Vagina (tissue), 2 donors: ENCODE results near the gene SLC9A5. TPM values are rescaled to one million over a fixed set of nuclear protein-coding genes. Genes with fewer than 3 reads are reported as not detected.

Source experiments
- DNase-seq, 2 donors: peaks; one replicate each; pipeline ENCODE4 v3.0.0-alpha.2; 2017; ENCODE audit errors: extremely low spot score in 2 of 2
- H3K27ac ChIP-seq: fragments of 200-600 bp; sonication (generic); one replicate; pipeline ENCODE4 v1.5.1; 2019
- H3K27me3 ChIP-seq: fragments of 200-600 bp; sonication (generic); one replicate; pipeline ENCODE4 v1.5.1; 2019
- H3K36me3 ChIP-seq, 2 donors: fragments of 200-600 bp; sonication (generic); one replicate each; pipeline ENCODE4 v1.5.1; 2017 to 2019
- H3K4me1 ChIP-seq: fragments of 200-600 bp; sonication (generic); one replicate; pipeline ENCODE4 v1.5.1; 2019
- H3K4me3 ChIP-seq, 2 donors: fragments of 200-600 bp; sonication (generic); 1 replicate in 1 of 2; 2 replicates in 1 of 2; pipeline ENCODE4 v1.5.1; 2016 to 2019
- H3K9me3 ChIP-seq: fragments of 200-600 bp; sonication (generic); one replicate; pipeline ENCODE4 v1.5.1; 2019
- POLR2A ChIP-seq, 2 donors: fragments of 450-650 bp; IDR thresholded peaks; one replicate each; pipeline ENCODE4 v1.6.1; 2017; ENCODE audit warnings: antibody characterized with exemption in 2 of 2, mild to moderate bottlenecking in 2 of 2, moderate library complexity in 2 of 2
- POLR2AphosphoS5 ChIP-seq, 2 donors: sonication (generic); formaldehyde crosslinking; IDR thresholded peaks; one replicate each; pipeline ENCODE4 v1.9.0; 2017; ENCODE audit warnings: antibody characterized with exemption in 2 of 2, mild to moderate bottlenecking in 2 of 2, low read depth in 1 of 2; ENCODE audit not compliant: insufficient read depth in 1 of 2
- intact Hi-C: fragments of 100-400 bp; cut with DNase I; formaldehyde crosslinking; loops from one replicate; pipeline ENCODE4 v1.15.1; 2023
- total RNA-seq: library from RNA; depleted of rRNA; stranded (reverse); fragments of >200 nt; gene quantifications from one replicate; pipeline ENCODE4 v1.2.3, GENCODE V29; 2016
- TF ChIP-seq, protein P1 (sequence below), 3 experiments: fragments of 450-650 bp in 2 of 3; fragments of 200-600 bp in 1 of 3; sonication (generic) in 1 of 3; IDR thresholded peaks; one replicate each; pipeline ENCODE4 v1.5.1; 2017 to 2019; ENCODE audit warnings: antibody characterized with exemption in 3 of 3, mild to moderate bottlenecking in 2 of 3, moderate library complexity in 2 of 3

SLC9A5 gene
- total RNA-seq, 1 donor from 2014 or later = 0.49 TPM

DNA sequence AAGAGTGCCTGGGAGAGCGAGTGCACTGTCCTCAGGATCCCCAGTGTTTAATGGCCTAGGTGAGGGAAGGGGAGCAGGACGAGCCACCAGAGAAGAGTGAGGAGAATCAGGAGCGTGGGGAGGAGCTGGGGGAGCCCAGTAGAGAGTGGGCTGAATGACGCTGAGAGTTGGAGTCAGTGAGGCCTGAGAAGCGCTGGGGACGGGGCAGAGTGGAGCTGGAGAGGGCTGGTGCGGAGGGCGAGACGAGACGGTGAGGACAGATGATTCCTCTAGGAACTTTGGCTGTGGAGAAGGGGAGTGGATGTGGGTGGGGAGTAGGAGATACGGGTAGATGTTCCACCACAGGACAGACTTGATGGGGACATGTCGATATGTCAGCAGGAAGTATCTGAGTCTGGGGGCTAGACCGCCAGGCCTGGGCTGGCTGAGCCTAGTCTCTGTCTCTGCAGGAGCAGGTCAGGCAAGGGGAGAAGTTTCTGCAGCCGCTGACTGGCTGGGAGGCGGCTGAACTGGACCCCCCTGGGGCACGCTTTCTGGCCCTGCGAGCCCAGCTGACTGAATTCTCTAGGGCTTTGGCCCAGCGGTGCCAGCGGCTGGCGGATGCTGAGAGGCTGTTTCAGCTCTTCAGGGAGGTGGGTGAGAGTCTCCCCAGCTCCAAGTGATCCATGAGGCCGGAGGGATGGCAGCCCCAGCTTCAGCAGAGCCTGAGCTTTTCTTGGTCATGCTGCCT is 35.2 kb downstream of the SLC9A5 start:
- Histone ChIP-seq H3K27ac (no peak overlapping the region), H3K9me3 (no peaks in the 10 kb centered on the region), H3K27me3 (no peaks in the 10 kb centered on the region), H3K4me3 (no peak overlapping the region), H3K36me3 (no peaks in the 10 kb centered on the region), H3K4me1 (peaks cover 4% of the 10 kb centered on the region)
- DNase-seq = no peak
- intact Hi-C loops = no loop called here
- TF ChIP-seq, protein P1, sequence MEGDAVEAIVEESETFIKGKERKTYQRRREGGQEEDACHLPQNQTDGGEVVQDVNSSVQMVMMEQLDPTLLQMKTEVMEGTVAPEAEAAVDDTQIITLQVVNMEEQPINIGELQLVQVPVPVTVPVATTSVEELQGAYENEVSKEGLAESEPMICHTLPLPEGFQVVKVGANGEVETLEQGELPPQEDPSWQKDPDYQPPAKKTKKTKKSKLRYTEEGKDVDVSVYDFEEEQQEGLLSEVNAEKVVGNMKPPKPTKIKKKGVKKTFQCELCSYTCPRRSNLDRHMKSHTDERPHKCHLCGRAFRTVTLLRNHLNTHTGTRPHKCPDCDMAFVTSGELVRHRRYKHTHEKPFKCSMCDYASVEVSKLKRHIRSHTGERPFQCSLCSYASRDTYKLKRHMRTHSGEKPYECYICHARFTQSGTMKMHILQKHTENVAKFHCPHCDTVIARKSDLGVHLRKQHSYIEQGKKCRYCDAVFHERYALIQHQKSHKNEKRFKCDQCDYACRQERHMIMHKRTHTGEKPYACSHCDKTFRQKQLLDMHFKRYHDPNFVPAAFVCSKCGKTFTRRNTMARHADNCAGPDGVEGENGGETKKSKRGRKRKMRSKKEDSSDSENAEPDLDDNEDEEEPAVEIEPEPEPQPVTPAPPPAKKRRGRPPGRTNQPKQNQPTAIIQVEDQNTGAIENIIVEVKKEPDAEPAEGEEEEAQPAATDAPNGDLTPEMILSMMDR (IDR thresholded peaks at IDR 0.05) = no peak
- TF ChIP-seq POLR2A (IDR thresholded peaks at IDR 0.05) (no peak), POLR2AphosphoS5 (IDR thresholded peaks at IDR 0.05; ENCODE audit: insufficient read depth in 1 of 2, low read depth in 1 of 2) (no peak)

GRCh38 chr16:67284699-67285646 is 36.2 kb downstream of the SLC9A5 start:
- H3K27ac ChIP-seq = no peak overlapping the region
- no peak for TF ChIP-seq POLR2A (IDR thresholded peaks at IDR 0.05)
- TF ChIP-seq, protein P1 (IDR thresholded peaks at IDR 0.05) = no peak
- no peak for TF ChIP-seq POLR2AphosphoS5 (IDR thresholded peaks at IDR 0.05; ENCODE audit: insufficient read depth in 1 of 2, low read depth in 1 of 2)
- no peaks in the 10 kb centered on the region for H3K4me1 ChIP-seq
- H3K9me3 ChIP-seq = no peaks in the 10 kb centered on the region
- H3K36me3 ChIP-seq = no peaks in the 10 kb centered on the region
- DNase-seq = no peak
- H3K27me3 ChIP-seq = no peaks in the 10 kb centered on the region
- H3K4me3 ChIP-seq = no peak overlapping the region
- intact Hi-C loops = no loop called here

GRCh38 chr16:67286441-67287235 is 37.9 kb downstream of the SLC9A5 start:
- no peaks in the 10 kb centered on the region for H3K36me3 ChIP-seq
- TF ChIP-seq POLR2A (IDR thresholded peaks at IDR 0.05) (no peak), POLR2AphosphoS5 (IDR thresholded peaks at IDR 0.05; ENCODE audit: insufficient read depth in 1 of 2, low read depth in 1 of 2) (no peak)
- TF ChIP-seq, protein P1 (IDR thresholded peaks at IDR 0.05) = no peak
- no peak for DNase-seq
- no peaks in the 10 kb centered on the region for H3K9me3 ChIP-seq
- no peaks in the 10 kb centered on the region for H3K4me1 ChIP-seq
- no peak overlapping the region for H3K4me3 ChIP-seq
- intact Hi-C loops = no loop called here
- no peak overlapping the region for H3K27ac ChIP-seq
- H3K27me3 ChIP-seq = no peaks in the 10 kb centered on the region

DNA sequence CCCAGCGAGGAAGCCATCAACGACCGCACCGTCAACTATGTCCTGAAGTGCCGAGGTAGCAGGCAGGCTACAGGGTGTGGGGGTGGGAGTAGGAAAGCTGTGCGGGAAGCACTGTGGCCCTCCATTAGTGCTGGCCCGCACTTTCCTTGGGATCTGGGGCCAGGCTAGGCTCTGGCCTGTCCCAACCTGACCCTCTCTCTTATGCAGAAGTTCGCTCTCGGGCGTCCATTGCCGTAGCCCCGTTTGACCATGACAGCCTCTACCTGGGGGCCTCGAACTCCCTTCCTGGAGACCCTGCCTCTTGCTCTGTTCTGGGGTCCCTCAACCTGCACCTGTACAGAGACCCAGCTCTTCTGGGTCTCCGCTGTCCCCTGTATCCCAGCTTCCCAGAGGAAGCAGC is 39.2 kb downstream of the SLC9A5 start:
- Histone ChIP-seq H3K27ac (no peak overlapping the region), H3K4me3 (no peak overlapping the region), H3K27me3 (no peaks in the 10 kb centered on the region), H3K4me1 (no peaks in the 10 kb centered on the region), H3K9me3 (no peaks in the 10 kb centered on the region), H3K36me3 (no peaks in the 10 kb centered on the region)
- no peak for DNase-seq
- TF ChIP-seq POLR2A (IDR thresholded peaks at IDR 0.05) = no peak
- TF ChIP-seq, protein P1 (IDR thresholded peaks at IDR 0.05) = no peak
- TF ChIP-seq POLR2AphosphoS5 (IDR thresholded peaks at IDR 0.05; ENCODE audit: insufficient read depth in 1 of 2, low read depth in 1 of 2) = no peak
- intact Hi-C loops = no loop called here
